Hematopoietic multipotent progenitor cell treated with erythropoietin and hydrocortisone succinate and interleukin-3 and kit ligand, for 4 days (in vitro differentiated cells): Measurements from ENCODE around the gene TXNDC15.
"Not testable (repeated sequence)": the region's sequence is repeated elsewhere in the genome, so short reads cannot be mapped to it uniquely, and the experiment has no call there.

Experiments
- DNase-seq: peaks from one replicate; pipeline ENCODE4 v3.0.0-alpha.2; 2015

The TXNDC15 gene

DNA sequence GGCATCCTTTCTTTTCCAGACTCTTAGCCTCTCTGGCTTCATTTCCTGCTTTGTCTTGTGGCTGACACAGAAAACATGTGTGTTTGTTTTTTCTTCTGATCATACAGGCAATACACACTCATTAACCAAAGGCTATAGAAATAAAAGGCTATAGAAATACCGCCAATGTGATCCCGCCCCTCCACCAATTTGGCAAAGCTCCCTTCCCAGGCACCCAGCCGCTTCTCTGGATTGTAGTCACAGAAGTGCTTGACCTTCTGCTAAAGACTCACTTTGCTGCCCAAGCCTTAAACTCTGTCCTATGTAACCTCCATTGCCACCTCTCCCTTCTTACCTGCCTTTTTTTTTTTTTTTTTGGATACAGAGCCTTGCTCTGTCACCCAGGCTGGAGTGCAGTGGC lies 5.3 kb downstream of the TXNDC15 start:
- DNase-seq: no peak

DNA sequence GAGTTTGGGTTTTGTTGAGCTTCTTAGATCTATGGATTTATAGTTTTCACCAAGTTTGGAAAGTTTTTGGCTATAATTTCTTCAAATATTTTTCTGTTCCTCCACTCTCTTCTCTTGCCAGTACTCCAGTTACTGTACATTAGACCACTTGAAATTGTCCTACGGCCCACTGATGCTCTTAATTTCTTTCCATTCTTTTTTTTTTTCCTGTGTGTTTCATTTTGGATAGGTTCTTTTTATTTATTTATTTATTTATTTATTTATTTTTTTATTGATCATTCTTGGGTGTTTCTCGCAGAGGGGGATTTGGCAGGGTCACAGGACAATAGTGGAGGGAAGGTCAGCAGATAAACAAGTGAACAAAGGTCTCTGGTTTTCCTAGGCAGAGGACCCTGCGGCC lies 6.8 kb downstream of the TXNDC15 start:
- not testable (repeated sequence) for DNase-seq

DNA sequence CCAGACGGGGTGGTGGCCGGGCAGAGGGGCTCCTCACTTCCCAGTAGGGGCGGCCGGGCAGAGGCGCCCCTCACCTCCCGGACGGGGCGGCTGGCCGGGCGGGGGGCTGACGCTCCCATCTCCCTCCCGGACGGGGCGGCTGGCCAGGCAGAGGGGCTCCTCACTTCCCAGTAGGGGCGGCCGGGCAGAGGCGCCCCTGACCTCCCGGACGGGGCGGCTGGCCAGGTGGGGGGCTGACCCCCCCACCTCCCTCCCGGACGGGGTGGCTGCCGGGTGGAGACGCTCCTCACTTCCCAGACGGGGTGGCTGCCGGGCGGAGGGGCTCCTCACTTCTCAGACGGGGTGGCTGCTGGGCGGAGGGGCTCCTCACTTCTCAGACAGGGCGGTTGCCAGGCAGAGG lies 7.5 kb downstream of the TXNDC15 start:
- DNase-seq: not testable (repeated sequence)

DNA sequence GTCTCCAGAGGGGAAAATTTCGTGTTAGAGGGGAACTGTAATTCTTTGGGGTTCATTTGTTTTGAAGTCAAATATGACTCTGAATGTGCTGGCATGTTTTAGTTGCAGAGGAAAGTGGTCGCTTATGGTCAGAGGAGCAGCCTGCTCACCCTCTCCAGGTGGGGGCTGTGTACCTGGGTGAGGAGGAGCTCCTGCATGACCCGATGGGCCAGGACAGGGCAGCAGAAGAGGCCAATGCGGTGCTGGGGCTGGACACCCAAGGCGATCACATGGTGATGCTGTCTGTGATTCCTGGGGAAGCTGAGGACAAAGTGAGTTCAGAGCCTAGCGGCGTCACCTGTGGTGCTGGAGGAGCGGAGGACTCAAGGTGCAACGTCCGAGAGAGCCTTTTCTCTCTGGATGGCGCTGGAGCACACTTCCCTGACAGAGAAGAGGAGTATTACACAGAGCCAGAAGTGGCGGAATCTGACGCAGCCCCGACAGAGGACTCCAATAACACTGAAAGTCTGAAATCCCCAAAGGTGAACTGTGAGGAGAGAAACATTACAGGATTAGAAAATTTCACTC lies 13.5 kb downstream of the TXNDC15 start:
- DNase-seq: no peak

DNA sequence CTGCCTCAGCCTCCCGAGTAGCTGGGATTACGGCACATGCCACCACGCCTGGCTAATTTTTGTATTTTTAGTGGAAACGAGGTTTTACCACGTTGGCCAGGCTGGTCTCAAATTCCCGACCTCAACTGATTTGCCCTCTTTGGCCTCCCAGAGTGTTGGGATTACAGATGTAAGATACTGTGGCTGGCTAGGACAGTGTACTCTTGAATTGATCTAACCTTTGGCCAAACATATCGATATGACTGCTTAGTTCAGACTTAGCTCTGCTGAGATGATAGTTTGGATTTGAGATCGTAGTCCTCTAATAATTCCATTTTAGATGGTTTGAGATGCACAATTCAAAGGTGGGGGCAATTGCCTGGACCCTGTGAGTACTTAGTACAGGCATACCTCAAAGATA lies 15.2 kb downstream of the TXNDC15 start:
- DNase-seq: no peak

DNA sequence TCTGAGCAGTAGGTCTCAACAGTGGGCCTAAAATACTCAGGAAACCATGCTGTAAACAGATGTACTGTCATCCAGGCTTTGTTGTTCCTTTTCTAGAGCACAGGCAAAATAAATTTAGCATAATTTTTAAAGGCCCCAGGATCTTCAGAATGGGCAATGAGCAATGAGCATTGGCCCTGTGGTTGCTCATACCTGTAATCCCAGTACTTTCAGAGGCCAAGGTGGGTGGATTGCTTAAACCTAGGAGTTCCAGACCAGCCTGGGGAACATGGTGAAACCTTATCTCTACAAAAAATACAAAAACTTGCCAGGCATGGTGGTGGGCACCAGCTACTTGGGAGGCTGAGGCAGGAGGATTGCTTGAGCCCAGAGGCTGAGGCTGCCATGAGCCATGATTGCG lies 17.3 kb downstream of the TXNDC15 start:
- no peak for DNase-seq

DNA sequence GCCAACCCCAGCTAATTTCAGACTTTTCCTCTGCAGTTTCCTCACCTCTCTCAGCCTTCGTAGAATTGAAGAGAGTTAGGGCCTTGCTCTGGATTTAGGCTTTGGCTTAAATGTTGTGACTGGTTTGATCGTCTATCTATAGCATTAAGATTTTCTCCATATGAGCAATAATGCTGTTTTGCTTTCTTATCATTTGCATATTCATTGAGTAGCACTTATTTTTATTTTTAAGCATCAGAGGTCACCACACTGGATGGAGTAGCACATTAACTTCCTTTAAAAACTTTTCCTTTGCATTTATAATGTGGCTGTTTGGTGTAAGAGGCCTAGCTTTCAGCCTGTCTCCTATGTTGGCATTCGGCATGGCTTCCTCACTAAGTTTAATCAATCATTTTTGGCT lies 18.1 kb downstream of the TXNDC15 start:
- DNase-seq: no peak

DNA sequence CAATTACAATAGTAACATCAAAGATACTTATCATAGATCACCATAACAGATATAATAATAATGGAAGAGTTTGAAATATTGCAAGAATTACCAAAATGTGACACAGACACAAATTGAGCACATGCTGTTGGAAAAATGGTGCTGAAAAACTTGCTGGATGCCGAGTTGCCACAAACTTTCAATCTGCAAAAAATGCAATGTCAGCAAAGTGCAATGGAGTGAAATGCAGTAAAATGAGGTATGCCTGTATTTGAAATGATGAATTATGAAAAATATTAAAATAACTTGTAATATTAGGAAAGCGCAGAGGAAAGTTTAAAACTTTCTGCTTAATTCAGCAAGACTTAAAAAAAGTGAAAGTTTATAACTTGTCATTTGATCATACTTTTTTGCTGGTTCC lies 18.8 kb downstream of the TXNDC15 start:
- no peak for DNase-seq

DNA sequence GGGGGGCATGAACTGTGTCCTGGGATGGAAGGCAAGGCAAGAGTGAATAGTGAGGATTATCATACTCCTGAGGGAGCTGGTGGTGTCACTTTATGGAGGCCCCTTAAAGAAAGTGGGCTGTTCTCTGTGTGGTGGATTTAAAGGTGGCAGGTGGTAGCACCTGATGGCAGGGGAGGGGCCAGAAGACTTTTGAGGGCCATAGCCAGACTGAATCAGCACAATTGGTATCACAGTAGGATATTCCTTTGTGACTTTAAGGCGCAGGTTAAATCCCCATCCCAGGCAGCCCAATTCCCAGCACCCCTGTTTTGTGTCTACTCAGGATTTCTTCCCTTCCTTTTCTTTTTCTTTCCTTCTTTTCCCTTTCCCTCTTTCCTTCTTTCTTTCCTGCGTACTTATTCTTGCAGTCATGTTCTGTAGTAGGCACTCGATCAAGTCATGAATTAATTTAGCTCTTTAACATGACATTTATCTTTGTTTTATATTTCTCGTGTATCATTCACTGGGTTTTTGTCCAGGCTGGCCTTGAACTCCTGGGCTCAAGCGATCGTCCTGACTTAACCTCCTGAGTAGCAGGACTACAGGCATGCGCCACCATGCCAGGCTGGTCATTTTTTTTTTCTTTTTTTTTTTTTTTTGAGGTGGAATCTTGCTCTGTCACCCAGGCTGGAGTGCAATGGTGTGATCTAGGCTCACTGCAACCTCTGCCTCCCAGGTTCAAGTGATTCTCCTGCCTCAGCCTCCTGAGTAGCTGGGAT lies 19.8 kb downstream of the TXNDC15 start:
- DNase-seq: no peak

DNA sequence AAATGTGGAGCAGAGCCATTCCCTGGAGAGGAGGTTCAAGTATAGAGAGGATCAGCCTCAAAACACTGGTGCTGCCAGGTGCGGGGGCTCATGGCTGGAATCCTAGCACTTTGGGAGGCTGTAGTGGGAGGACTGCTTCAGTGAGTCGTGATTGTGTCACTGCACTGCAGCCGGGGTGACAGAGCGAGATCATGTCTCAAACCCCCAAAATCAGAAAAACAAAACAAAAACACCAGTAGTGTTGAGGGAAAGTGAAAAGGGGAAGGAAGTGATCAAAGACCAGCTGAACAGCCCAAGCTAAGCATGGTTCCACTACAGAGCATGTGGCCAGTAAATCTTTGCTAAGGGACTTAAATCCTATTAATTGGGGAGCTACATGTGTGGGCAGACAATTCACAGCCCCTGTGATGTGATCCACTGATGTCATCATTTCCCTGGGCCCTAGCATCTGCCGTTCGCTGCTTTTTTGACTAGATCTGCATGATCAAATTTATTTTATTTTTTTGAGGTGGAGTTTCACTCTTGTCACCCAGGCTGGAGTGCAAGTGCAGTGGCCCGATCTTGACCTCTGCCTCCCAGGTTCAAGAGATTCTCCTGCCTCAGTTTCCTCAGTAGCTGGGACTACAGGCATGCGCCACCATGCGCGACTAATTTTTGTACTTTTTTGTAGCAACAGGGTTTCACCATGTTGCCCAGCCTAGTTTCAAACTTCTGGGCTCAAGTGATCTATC lies 28.1 kb downstream of the TXNDC15 start:
- DNase-seq: peak; percentile 74

DNA sequence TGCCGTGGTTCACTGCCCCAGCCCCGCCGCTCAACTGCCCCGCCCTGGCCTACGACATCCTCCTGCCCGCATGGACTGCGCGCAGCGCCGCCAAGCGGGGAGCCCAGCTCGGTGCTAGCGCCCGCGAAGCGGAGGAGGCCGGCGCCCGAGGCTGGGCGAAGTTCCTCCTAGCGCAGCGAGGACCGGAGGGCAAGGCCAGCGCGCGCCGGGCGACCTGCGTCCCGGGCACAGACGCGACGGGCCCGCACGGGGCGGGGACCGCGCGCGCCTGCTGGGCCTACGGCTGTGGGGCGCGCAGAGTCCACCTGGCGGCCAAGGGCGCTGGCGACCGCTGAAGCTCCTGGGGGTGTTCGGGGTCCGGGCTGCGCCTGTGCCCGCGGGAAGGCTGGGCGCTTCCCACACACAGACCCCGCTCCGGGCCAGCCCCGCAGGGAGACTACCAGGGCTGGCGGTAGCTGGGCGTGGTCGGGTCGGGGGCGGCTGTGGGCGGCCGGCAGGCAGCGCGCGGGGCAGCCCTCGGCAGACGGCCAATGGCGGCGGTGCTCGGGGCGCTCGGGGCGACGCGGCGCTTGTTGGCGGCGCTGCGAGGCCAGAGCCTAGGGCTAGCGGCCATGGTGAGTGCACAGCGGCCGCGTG lies 30.6 kb downstream of the TXNDC15 start, which contains the start of gene PCBD2:
PCBD2 (plus strand) TSS at position 522 of the 636 bp plus-strand sequence; CDS start at position 531, 9 bp downstream.
- DNase-seq: peak; percentile 98

DNA sequence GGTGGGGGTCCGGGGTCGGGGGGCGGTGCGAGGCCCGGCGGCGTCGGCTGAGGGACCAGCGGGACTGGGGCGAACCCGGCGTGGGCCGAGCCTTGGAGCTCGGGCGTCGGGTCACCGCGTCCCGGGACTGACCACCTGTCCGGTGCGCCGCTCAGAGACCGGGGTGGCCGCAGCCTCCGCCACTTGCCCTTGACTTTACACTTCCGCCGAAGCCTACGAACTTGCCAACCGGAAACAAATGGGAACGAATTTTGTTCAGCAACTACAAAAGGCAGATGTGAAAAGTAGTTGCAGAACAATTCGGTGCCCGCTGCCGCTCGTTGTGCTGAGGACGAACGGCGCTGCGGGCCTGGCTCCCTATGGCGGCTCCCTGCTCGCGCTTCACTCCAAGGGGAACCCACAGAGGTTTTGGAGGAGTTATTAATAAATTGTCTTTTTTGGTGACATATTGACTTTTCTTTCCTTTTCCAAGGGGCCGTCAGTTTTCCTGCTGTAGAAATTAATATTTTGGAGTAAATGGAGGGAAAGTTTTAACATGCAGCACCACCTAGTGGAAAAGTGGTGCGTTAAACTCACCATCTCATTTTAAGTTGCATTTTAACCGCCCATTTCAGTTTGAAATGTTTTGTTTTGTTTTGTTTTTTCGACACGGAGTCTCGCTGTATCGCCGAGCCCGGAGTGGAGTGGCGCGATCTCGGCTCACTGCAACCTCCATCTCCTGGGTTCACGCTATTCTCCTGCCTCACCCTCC lies 31.2 kb downstream of the TXNDC15 start:
- DNase-seq: peak; percentile 90

DNA sequence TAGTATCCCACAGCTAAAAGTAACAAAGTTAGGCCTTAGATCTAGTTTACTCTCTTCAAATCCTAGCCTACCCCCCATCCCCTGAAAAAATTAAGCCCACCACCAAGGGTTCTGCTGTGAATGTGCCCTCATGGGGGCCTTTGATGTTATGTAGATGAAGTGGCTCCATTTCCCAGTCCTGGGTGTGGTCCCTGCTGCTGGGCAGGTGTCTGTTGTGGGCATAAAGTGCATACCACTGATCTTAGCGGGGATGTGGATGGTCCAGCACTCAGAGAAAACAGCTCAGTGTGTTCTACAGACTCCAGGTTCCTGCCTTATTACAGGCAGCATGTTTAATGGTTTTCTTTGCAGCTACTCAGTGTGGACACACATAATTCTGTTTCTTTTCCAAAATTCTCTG lies 32.6 kb downstream of the TXNDC15 start:
- no peak for DNase-seq

DNA sequence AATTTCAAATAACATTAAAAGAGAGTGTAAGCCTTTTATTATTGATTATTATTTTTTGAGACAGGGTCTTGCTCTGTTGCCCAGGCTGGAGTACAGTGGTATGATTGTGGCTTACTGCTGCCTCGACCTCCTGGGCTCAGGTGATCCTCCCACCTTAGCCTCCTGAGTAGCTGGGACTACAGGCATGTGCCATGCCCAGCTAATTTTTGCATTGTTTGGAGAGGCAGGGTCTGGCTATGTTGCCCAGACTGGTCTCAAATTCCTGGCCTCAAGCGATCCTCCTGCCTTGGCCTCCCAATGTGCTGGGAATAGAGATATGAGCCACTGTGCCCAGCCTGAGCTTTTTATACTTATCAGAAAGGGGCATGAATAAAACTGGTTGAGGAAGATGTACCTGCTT lies 36.6 kb downstream of the TXNDC15 start:
- not testable (repeated sequence) for DNase-seq

DNA sequence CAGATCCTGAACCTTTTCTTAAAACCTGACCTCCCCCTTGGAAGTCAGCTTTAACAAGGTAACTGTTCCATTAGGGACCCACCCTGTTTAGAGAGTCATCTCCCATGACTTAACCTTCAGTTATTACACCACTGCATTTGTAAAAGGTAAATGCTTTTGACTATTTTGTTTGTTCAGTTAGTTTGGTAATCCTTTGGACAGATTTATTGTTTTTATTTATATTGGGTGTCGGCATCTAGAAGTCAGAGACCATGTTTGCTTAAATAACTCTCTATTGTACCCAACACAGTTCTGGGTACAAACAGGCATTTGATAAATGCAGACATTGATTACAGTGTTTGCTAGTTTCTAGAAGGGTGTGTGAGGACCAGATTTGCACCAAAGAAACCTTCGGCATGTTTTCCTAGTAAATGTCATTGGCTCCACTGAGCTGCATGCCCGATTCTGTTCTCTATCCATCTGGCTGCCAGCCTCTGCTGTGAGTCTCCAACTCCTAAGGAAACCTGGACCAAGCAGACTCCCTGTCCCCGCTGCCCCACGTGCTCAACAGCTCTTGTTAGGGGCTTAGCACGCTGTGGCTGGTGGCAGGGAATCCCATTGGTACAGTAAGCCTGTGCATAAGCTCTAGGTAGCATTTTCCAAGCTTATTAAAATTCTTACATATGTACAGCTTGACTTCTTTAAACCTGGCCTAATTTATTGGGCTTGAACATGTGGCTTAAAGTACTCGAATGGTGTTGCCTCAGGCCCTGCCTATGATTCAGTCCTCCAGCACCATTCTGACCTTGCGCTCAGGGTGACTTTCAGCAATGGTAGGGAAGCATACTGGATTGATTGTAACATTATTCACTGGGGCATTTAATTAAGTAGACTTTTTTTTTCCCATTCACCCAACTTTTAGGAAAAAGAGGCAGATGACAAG lies 37.4 kb downstream of the TXNDC15 start:
- no peak for DNase-seq

DNA sequence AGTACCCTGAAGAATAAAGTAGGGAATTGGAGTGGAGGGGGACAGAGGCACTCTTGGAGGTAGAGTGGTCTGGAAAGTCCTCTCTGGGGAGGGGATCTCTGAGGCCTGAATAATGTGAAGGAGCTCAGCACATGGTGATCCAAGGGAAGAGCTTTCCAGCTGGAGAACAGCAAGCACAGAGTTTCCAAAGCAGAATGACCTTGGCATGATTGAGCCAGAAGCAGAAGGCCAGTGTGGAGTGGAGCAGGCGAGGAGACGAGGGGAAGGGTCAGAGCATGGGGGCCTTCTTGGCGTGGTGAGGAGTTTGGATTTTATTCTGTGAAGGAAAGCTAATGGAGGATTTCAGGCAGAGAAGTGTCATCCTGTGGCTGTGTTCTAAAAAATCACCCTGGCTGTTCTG lies 39.1 kb downstream of the TXNDC15 start:
- DNase-seq: no peak

DNA sequence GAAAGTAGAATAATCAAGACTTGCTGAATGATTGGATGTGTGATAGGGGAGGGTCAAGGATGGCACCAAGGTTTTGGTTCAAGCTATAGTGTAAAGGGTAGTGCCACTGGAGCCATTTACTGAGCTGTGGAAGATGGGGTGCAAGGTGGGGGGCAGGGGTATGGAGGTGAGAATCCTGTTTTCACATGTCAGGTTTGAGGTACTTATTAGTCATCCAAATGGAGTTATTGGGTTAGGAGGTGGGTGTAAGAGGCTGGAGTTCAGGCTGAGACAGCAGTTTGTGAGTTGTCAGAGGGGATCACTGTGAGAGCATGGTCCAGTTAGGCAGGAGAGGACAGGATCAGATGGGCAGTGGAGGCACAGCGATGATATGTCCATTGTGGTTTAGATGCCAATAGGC lies 39.6 kb downstream of the TXNDC15 start:
- no peak for DNase-seq

DNA sequence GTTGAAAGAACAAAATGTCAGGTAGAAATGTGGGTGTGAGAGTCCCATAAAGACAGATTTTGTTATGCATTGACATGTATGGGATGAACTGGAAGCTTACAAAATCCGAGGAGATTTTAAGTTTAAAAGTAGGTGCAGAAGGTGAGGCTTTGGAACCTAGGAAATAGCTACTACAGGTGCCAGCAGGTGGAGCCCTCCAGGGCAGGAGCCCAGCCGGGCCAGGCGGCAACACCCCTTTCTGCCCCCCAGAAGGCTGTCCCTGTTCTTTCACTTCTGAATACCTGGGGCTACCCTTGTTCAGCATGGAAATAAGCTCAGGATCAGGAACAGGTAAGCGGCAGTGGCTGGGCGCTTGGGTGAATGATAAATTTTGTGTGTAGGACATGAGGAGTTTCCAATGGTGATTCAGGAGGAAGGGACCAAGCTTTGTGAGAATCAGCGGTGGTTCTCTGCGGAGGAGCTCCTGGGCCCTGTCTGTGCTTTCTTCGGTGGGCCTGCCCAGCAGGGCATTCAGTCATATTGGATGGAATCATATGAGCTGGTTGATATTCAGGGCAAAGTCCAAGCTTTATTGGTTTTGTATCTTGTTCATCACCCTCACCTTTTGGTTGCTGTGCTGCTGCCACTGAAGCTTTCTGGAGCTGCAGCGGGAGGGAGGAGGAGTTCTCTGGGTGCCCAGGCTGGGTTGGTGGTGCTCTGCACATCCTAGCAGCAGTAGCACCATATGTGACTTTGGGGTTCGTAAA lies 43.1 kb downstream of the TXNDC15 start:
- DNase-seq: peak; percentile 11

DNA sequence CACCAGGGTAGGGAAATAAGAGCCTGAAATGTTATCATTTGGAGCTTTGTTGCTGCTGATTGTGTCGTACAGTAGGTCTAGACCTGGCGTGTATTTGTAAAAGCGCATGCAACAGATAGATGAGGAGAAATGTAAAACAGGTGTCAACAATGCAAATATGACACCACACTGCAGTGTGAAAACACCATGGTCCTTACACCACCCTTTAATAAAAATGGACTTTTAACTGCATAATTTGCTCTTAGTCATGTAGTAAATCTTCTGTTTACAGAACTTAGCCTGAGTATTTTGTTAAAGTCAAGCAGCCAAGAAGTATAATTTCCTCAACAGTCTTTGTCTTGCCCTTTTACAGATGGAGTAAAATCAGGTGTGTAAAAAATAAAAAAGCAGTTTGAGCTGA lies 44.7 kb downstream of the TXNDC15 start:
- no peak for DNase-seq

DNA sequence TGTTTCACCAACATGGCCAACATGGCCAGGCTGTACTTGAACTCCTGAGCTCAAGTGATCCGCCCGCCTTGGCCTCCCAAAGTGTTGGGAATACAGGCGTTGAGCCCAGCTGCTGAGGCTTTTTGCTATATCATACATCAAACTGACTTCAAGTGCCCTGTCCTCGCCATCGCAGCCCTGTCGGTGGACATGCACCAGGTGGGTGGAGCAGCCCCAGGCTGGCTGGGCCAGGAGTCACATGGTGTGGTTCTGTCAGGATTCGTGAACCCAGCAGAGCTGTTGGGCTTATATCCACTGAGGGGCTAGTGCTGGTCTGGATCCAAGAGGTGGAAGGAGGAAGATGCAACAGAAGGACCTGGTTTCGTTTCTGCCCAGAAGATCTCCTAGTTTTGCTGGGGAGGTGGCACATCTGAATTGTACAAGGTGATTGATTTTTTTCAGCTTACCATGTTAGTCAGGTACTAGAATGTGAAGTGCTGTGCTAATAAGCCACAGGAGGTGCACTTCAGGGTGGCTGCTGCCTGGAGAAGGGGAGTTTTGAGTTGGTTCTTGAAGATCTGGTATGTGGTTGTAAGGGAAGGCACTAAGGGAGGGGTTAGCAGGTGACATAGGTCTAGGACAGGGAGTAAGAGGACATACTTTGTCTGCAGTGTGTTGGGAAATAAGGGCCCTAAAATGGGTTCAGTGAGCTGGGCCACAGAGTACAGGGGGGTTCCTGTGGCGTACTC lies 46.8 kb downstream of the TXNDC15 start:
- no peak for DNase-seq
